Osteoblast (primary cell): ENCODE measurements around the gene CMSS1. TPM values are rescaled to one million over a fixed set of nuclear protein-coding genes. Genes with fewer than 3 reads are reported as not detected.

Source experiments
- DNase-seq: peaks from one replicate; pipeline ENCODE4 v3.0.0; 2011; ENCODE audit warnings: low spot score, mixed read lengths; ENCODE audit not compliant: insufficient read length; ENCODE audit errors: missing footprints
- H2AFZ ChIP-seq: 2 replicates; pipeline ENCODE4 v1.6.0; 2011; ENCODE audit warnings: mild to moderate bottlenecking, low read length
- H3K27ac ChIP-seq: 2 replicates; pipeline ENCODE4 v1.5.1; 2011; ENCODE audit warnings: mild to moderate bottlenecking, low read depth, low read length, moderate library complexity
- H3K27me3 ChIP-seq: 2 replicates; pipeline ENCODE4 v1.6.0; 2012; ENCODE audit warnings: mild to moderate bottlenecking, control low read depth, inconsistent platforms, low read length, moderate library complexity; ENCODE audit not compliant: insufficient read depth
- H3K36me3 ChIP-seq: 2 replicates; pipeline ENCODE4 v1.5.1; 2011; ENCODE audit warnings: mild to moderate bottlenecking, low read length, control low read depth, moderate library complexity; ENCODE audit not compliant: insufficient read depth
- H3K4me1 ChIP-seq: 2 replicates; pipeline ENCODE4 v1.5.1; 2011; ENCODE audit warnings: mild to moderate bottlenecking, low read length, control low read depth, moderate library complexity; ENCODE audit not compliant: insufficient read depth
- H3K4me2 ChIP-seq: 2 replicates; pipeline ENCODE4 v1.6.0; 2011; ENCODE audit warnings: mild to moderate bottlenecking, low read length; ENCODE audit not compliant: insufficient read depth
- H3K4me3 ChIP-seq: fragments of 200-600 bp; sonication (generic); 3 replicates; pipeline ENCODE4 v1.5.1; 2012; ENCODE audit warnings: mild to moderate bottlenecking, low read length, inconsistent platforms; ENCODE audit not compliant: insufficient read depth
- H3K79me2 ChIP-seq: 2 replicates; pipeline ENCODE4 v1.6.0; 2012; ENCODE audit warnings: mild to moderate bottlenecking, low read length, control low read depth, inconsistent platforms; ENCODE audit not compliant: insufficient read depth
- H3K9me3 ChIP-seq: 2 replicates; pipeline ENCODE4 v1.5.1; 2011; ENCODE audit warnings: low read depth, low read length, control low read depth
- H4K20me1 ChIP-seq: 2 replicates; pipeline ENCODE4 v1.6.0; 2012; ENCODE audit warnings: mild to moderate bottlenecking, low read length, control low read depth; ENCODE audit not compliant: insufficient read depth
- CTCF ChIP-seq: IDR thresholded peaks from 2 replicates; pipeline ENCODE4 v1.5.1; 2011; ENCODE audit warnings: mild to moderate bottlenecking, low read depth, low read length, moderate library complexity; ENCODE audit errors: extremely low read depth
- total RNA-seq: library from RNA; depleted of rRNA; stranded (reverse); fragments of >200 nt; gene quantifications from 2 replicates; pipeline ENCODE4 v1.2.3, GENCODE V29; 2012

CMSS1 gene
- total RNA-seq, 1 donor: 15.9 TPM

- Histone ChIP-seq H3K4me2 (no peak overlapping the region), H3K9me3 (peaks cover 6% of the 10 kb centered on the region), H4K20me1 (no peaks in the 10 kb centered on the region), H3K79me2 (no peaks in the 10 kb centered on the region), H3K36me3 (peaks cover 5% of the 10 kb centered on the region), H3K27ac (no peak overlapping the region), H3K4me3 (no peak overlapping the region), H2AFZ (no peak overlapping the region), H3K27me3 (no peaks in the 10 kb centered on the region), H3K4me1 (no peaks in the 10 kb centered on the region)
- TF ChIP-seq CTCF: no peak
- DNase-seq: no peak
Measured at GRCh38 chr3:100179692-100180349, 362.2 kb downstream of the CMSS1 start.

- Histone ChIP-seq H3K9me3 (peaks cover 6% of the 10 kb centered on the region), H2AFZ (no peak overlapping the region), H3K27ac (no peak overlapping the region)
Measured at GRCh38 chr3:100183608-100184125, 366.0 kb downstream of the CMSS1 start.

GRCh38 chr3:100184948-100185570 lies 367.4 kb downstream of the CMSS1 start:
- Histone ChIP-seq H3K4me2 (no peak overlapping the region), H3K27me3 (no peaks in the 10 kb centered on the region), H3K79me2 (no peaks in the 10 kb centered on the region), H3K36me3 (no peaks in the 10 kb centered on the region), H2AFZ (no peak overlapping the region), H3K27ac (no peak overlapping the region), H3K4me3 (no peak overlapping the region), H3K4me1 (no peaks in the 10 kb centered on the region), H3K9me3 (no peaks in the 10 kb centered on the region), H4K20me1 (no peaks in the 10 kb centered on the region)
- DNase-seq: no peak
- TF ChIP-seq CTCF: no peak

More at GRCh38 chr3:100183608-100184125, 366.0 kb downstream of the CMSS1 start:
- DNase-seq: no peak
- H3K36me3 ChIP-seq: peaks cover 3% of the 10 kb centered on the region
- H3K79me2 ChIP-seq: no peaks in the 10 kb centered on the region
- no peaks in the 10 kb centered on the region for H4K20me1 ChIP-seq
- TF ChIP-seq CTCF: no peak
- no peaks in the 10 kb centered on the region for H3K27me3 ChIP-seq
- no peak overlapping the region for H3K4me3 ChIP-seq
- H3K4me1 ChIP-seq: no peaks in the 10 kb centered on the region
- H3K4me2 ChIP-seq: no peak overlapping the region

GRCh38 chr3:100185847-100186246 lies 368.2 kb downstream of the CMSS1 start:
- H2AFZ ChIP-seq: no peak overlapping the region
- H4K20me1 ChIP-seq: no peaks in the 10 kb centered on the region
- no peaks in the 10 kb centered on the region for H3K9me3 ChIP-seq

More at GRCh38 chr3:100185847-100186246, 368.2 kb downstream of the CMSS1 start:
- DNase-seq: no peak
- Histone ChIP-seq H3K27me3 (no peaks in the 10 kb centered on the region), H3K4me2 (no peak overlapping the region), H3K4me1 (no peaks in the 10 kb centered on the region), H3K79me2 (no peaks in the 10 kb centered on the region), H3K27ac (no peak overlapping the region), H3K36me3 (no peaks in the 10 kb centered on the region), H3K4me3 (no peak overlapping the region)
- TF ChIP-seq CTCF: no peak
